Measurements from ENCODE around the gene TAF9B. TPM values are rescaled to one million over a fixed set of nuclear protein-coding genes. Genes with fewer than 3 reads are reported as not detected.
A peak's percentile ranks its signal among the peaks of the same experiment; 100 is the strongest.
"Not testable (repeated sequence)": the region's sequence is repeated elsewhere in the genome, so short reads cannot be mapped to it uniquely, and the experiment has no call there.

TAF9B gene
- total RNA-seq, 1 donor from 2014 or later = 27.9 TPM

- H3K27ac Mint-ChIP-seq; H3K4me1 Mint-ChIP-seq (ENCODE audit: low read depth): not testable (repeated sequence)
These were observed 18.4 kb upstream of the TAF9B start for GRCh38 chrX:78157846-78158245.

GRCh38 chrX:78157373-78157772 is 17.9 kb upstream of the TAF9B start:
- H3K27ac Mint-ChIP-seq; H3K4me1 Mint-ChIP-seq (ENCODE audit: low read depth); H3K27me3 Mint-ChIP-seq; H3K36me3 Mint-ChIP-seq (ENCODE audit: insufficient read depth); H3K4me3 Mint-ChIP-seq (ENCODE audit: low read depth); DNase-seq (ENCODE audit: low spot score, unreplicated experiment): not testable (repeated sequence)
- H3K9me3 Mint-ChIP-seq (ENCODE audit: low read depth) = peaks cover 43% of the 10 kb centered on the region

More at GRCh38 chrX:78157846-78158245, 18.4 kb upstream of the TAF9B start:
- not testable (repeated sequence) for H3K4me3 Mint-ChIP-seq (ENCODE audit: low read depth); DNase-seq (ENCODE audit: low spot score, unreplicated experiment); H3K36me3 Mint-ChIP-seq (ENCODE audit: insufficient read depth); H3K27me3 Mint-ChIP-seq
- peaks cover 46% of the 10 kb centered on the region for H3K9me3 Mint-ChIP-seq (ENCODE audit: low read depth)

GRCh38 chrX:78147002-78147540 is 7.6 kb upstream of the TAF9B start:
- not testable (repeated sequence) for H3K27me3 Mint-ChIP-seq; H3K36me3 Mint-ChIP-seq (ENCODE audit: insufficient read depth); H3K27ac Mint-ChIP-seq; H3K4me3 Mint-ChIP-seq (ENCODE audit: low read depth); DNase-seq (ENCODE audit: low spot score, unreplicated experiment); H3K4me1 Mint-ChIP-seq (ENCODE audit: low read depth)
- H3K9me3 Mint-ChIP-seq (ENCODE audit: low read depth) = peaks cover 52% of the 10 kb centered on the region

GRCh38 chrX:78140206-78140605 is 756 bp upstream of the TAF9B start:
- H3K9me3 Mint-ChIP-seq (ENCODE audit: low read depth) = peaks cover 13% of the 10 kb centered on the region
- H3K4me1 Mint-ChIP-seq (ENCODE audit: low read depth) = no peaks in the 10 kb centered on the region
- no peak for DNase-seq (ENCODE audit: low spot score, unreplicated experiment)

GRCh38 chrX:78133238-78133960 is 6.1 kb downstream of the TAF9B start:
- Mint-ChIP-seq H3K9me3 (ENCODE audit: low read depth) (peaks cover 10% of the 10 kb centered on the region), H3K4me3 (ENCODE audit: low read depth) (no peak overlapping the region), H3K27ac (no peak overlapping the region), H3K27me3 (no peaks in the 10 kb centered on the region), H3K36me3 (ENCODE audit: insufficient read depth) (no peaks in the 10 kb centered on the region), H3K4me1 (ENCODE audit: low read depth) (no peaks in the 10 kb centered on the region)
- no peak for TF ChIP-seq CTCF (IDR thresholded peaks at IDR 0.05; ENCODE audit: unreplicated experiment)
- DNase-seq (ENCODE audit: low spot score, unreplicated experiment) = no peak

More at GRCh38 chrX:78140206-78140605, 756 bp upstream of the TAF9B start:
- H3K27me3 Mint-ChIP-seq = no peaks in the 10 kb centered on the region
- H3K27ac Mint-ChIP-seq = no peak overlapping the region
- peaks cover 3% of the 10 kb centered on the region for H3K36me3 Mint-ChIP-seq (ENCODE audit: insufficient read depth)
- peak overlapping the region; percentile 90 for H3K4me3 Mint-ChIP-seq (ENCODE audit: low read depth)
- TF ChIP-seq CTCF (IDR thresholded peaks at IDR 0.05; ENCODE audit: unreplicated experiment) = no peak

- no peak for DNase-seq (ENCODE audit: low spot score, unreplicated experiment)
- Mint-ChIP-seq H3K4me1 (ENCODE audit: low read depth) (no peaks in the 10 kb centered on the region), H3K4me3 (ENCODE audit: low read depth) (no peak overlapping the region), H3K27ac (no peak overlapping the region), H3K9me3 (ENCODE audit: low read depth) (peaks cover 9% of the 10 kb centered on the region), H3K27me3 (no peaks in the 10 kb centered on the region), H3K36me3 (ENCODE audit: insufficient read depth) (peaks cover 2% of the 10 kb centered on the region)
- TF ChIP-seq CTCF (IDR thresholded peaks at IDR 0.05; ENCODE audit: unreplicated experiment) = no peak
These were observed 8.3 kb downstream of the TAF9B start for GRCh38 chrX:78131117-78131516.

- no peaks in the 10 kb centered on the region for H3K27me3 Mint-ChIP-seq
- no peak overlapping the region for H3K27ac Mint-ChIP-seq
- no peaks in the 10 kb centered on the region for H3K4me1 Mint-ChIP-seq (ENCODE audit: low read depth)
- H3K36me3 Mint-ChIP-seq (ENCODE audit: insufficient read depth) = peaks cover 5% of the 10 kb centered on the region
- TF ChIP-seq CTCF (IDR thresholded peaks at IDR 0.05; ENCODE audit: unreplicated experiment) = no peak
- peaks cover 9% of the 10 kb centered on the region for H3K9me3 Mint-ChIP-seq (ENCODE audit: low read depth)
- no peak overlapping the region for H3K4me3 Mint-ChIP-seq (ENCODE audit: low read depth)
- no peak for DNase-seq (ENCODE audit: low spot score, unreplicated experiment)
These were observed 9.1 kb downstream of the TAF9B start for GRCh38 chrX:78130396-78130795.

All from progenitor cell of endocrine pancreas (in vitro differentiated cells).